Activated CD4-positive, CD25-positive, alpha-beta regulatory T cell treated with anti-CD3 and anti-CD28 coated beads, Interleukin-2, amount 50 U/mL, for 24 hours (primary cell): ENCODE measurements around the gene SSPN.
A peak's percentile ranks its signal among the peaks of the same experiment; 100 is the strongest.

Experiments
- ATAC-seq, 2 donors: fragments of 150-1000 bp; cut with Tn5 transposase; one replicate each; pipeline ENCODE4 v1.10.0; 2021; ENCODE audit warnings: mild to moderate bottlenecking in 1 of 2, moderate library complexity in 1 of 2

SSPN gene

DNA sequence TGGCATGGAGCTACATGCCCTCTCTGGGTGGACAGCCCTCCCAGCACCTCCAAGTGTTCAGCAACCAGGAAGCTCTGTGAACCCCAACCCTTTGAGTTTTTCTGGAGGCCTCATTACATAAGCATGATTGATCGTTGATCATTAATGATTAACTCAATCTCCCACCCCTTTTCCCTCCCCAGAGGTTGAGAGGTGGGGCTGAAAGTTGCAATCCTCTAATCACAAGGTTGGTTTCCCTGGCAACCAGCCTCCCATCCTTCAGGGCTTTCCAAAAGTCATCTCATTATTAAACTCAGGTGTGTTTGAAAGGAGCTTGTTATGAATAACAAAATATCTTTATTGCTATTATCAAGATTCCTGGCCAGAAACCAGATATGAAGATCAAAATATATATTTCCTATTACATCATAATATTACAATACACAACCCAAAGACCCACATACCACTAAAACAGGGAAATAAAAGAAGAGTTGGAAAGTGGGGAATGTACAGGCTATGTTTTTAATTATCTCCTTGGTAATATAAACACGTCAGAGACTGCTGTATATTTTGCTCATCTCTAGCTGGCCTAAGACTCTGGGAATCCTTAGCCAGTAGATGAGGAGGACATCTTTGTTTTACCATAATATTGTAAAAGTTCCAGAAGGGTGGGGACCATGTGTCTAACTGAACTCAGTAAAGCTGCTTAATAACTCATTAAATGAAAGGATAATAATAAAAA lies 73.6 kb downstream of the SSPN start:
- ATAC-seq = no peak

DNA sequence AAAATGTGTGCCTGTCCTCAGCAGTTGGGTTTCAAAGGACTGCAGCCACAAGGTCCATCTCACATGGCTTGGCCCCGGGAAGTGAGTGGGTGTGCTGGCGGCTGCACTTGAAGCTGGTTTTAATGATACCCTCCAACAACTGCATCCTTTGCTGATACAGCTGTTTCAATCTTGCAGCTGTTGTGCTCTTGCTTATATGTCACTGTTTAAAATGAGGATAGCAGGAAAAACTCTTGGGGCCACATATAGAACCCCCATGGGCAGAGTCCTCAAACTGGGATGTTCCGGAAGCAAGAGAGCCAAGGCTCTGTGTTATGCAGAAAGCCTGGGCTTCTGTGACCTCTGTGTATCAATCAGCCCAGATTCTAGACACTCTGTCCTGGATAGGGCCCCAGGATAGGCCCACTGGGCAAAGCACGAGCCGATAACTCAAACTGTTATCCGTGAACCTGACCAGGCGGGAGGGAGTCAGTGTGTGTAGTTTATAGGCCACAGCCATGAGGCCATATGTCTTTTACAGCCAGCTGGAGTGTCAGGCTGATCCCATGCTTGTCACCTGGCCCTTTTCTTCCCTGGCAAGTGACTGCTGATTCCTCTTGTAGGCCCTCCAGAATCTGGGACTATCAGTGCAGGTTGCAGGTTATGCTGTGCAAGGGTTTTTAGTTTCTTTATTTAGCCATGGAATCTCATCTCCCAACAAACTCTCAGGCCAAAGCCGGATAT lies 74.3 kb downstream of the SSPN start:
- ATAC-seq = no peak

DNA sequence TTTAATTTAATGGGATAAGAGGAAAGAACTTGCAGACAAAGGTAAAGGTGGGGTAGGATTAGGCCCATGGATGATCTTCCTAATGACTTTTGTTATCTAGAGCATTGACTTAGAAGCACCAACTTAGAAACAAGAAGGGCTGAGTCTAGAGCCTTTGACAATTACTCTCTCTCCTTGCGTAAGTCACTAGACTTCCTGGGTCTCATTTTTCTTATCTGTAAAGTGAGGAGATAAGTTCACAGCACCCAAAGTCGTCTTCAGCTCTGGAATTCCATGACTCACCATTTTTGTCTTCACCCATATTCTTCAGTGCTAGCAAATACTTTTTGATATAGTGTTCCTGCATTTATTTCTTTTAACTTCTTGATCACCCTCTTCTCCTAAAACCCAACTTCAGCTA lies 75.7 kb downstream of the SSPN start:
- ATAC-seq = no peak

DNA sequence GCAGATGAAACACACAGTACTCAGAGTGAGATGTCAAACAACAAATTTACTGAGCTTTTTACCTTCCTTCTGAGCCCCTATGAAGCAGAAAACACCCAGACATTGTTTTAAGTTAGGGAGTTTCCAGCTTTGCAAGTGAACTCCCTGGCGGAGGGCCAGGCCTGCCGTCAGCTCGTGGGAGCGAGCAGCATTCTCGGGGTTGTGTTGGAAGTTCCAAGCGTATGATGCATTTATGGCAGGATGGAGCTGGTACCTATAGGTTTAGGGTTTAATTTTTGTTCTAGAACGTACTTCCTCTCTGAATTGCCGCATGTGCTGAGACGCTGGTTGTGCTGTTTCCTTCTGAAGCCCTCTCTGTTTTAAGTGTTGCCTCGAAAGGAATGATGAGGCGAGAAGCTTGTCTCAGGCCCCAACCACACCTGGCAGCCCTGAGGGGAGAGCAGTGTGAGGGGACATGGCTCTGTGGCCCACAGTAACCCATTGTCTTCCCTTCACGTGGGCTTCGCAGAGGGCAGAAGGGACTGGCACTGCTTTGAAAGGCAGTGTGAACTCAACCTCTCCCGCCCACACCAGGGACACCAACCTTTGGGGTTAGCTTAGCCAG lies 76.6 kb downstream of the SSPN start:
- no peak for ATAC-seq

GRCh38 chr12:26272851-26273250 lies 77.5 kb downstream of the SSPN start:
- no peak for ATAC-seq

- no peak for ATAC-seq
Observed at GRCh38 chr12:26273811-26274210, 78.4 kb downstream of the SSPN start.

DNA sequence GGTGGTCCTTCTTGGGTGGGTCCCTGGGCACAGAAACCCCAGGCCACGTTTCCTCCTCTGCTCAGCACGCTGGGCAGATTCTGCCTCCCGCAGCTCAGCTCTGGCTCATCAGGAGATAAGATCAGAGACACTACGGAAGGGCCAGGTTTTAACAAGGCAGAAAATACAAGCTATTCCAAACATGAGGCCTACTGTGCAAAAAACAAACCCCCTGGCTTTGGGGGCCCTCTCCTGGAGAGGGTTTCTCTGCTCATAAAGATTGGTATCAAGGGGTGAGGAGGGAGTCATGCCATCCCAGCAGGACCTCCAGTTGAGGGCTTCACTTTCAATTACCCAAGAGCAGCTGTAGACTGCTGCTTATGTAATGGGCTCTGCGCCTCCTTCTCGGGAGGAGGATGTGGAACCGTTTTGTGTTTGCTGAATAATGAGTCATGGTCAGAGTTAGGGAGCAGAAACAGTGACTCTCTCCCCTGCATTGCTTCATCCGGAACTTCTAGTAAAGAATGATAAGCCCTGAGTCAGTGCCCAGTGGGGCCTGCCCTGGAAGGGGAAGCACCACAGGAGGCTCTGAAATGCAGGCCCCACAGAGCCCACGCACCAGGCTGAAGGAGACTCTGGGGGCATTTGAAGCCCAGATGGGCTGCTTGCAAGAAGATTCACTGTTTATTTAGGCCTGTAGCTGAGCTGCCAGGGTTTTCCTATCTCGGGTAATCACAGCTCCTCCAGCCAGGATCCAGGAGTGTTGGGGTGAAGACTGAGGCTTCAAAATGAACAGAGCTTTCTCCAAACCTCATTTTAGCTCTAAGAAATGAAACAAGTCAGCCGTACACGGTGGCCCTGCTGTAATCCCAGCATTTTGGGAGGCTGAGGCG lies 79.3 kb downstream of the SSPN start:
- peak; percentile 98 to 99 for ATAC-seq

DNA sequence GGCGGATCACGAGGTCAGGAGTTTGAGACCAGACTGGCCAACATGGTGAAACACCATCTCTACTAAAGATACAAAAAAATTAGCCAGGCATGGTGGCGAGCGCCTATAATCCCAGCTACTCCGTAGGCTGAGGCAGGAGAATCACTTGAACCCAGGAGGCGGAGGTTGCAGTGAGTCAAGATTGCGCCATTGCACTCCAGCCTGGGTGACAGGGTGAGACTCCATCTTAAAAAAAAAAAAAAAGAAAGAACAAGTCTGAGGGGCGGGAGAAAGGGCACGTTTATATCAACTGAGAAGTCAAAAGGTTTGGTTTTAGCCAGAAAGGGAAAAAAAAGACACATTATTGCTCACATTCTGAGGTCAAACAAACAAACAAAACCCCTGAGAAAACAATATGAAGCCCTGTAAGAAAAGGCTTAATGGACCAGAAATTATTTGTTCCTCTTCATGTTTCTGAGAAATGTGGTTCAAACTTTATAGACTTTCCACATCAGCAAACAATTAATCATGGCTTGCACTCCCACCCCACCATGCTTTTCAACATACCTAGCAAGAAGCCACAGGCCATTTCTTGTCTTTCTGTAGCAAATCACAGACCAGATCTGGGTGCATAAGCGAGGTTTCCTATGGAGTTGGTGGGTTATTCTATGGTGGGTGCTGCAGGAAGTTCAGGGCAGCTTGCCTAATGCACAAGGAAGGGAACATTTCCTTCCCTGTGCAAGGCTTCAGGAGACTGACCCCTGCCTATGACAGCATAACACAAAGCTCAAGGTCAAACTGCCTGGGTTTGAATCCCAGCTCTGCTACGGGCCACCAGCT lies 80.1 kb downstream of the SSPN start:
- ATAC-seq = no peak

DNA sequence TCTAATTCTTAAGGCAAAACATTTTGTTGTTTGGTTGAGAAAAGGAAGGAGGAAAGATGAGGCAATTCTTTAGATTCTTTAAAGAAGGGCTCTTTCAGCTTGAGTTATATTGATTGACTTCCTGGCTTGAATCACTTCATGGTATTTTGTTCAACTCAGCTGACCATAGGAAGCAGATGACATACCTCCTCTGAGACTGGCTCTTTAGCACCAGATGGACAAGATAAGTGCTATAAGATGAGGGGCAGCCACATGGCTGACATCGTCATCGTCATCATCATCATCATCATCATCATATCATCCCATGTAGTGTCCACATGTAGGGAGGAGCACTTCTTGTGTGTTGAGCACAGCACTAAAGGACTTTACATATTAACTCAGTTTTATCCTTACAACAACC lies 81.3 kb downstream of the SSPN start:
- no peak for ATAC-seq

- no peak for ATAC-seq
Observed at GRCh38 chr12:26277506-26278246, 82.3 kb downstream of the SSPN start.

- ATAC-seq = no peak
Observed at GRCh38 chr12:26278266-26278665, 82.9 kb downstream of the SSPN start.

GRCh38 chr12:26278666-26279065 lies 83.3 kb downstream of the SSPN start:
- no peak for ATAC-seq

GRCh38 chr12:26279091-26279490 lies 83.7 kb downstream of the SSPN start:
- no peak for ATAC-seq

- ATAC-seq = no peak
Observed at GRCh38 chr12:26279908-26280307, 84.5 kb downstream of the SSPN start.

GRCh38 chr12:26280869-26281268 lies 85.5 kb downstream of the SSPN start:
- no peak for ATAC-seq

GRCh38 chr12:26281320-26281719 lies 85.9 kb downstream of the SSPN start:
- ATAC-seq = no peak

DNA sequence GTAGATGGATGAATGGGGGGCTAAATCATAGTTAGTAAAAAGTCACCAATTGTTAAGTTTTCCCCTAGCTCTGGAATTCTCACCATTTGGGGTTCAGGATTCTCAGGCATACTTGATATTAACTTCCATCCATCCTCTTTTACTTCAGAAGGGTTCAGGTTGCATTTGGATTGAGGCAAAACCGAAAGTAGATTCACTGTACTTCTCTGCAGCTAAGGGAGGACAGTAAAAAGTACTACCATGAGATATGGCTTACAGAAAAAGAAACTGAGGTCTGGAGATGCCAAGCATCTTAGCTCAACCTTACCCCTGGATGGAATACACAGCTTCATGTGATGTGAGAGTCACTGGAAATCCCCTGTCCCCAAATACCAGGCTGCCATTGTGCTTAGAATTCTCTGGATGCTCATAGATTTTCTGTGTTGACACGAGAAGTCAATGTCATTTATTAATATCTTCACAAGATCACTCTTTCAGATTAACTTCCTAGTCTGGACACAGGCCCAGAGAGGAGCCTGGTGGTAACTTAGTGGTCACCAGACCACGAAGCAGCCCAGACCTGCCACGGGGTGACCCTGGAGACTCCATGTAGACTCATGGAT lies 87.1 kb downstream of the SSPN start:
- no peak for ATAC-seq

- ATAC-seq = no peak
Observed at GRCh38 chr12:26283046-26283445, 87.7 kb downstream of the SSPN start.

DNA sequence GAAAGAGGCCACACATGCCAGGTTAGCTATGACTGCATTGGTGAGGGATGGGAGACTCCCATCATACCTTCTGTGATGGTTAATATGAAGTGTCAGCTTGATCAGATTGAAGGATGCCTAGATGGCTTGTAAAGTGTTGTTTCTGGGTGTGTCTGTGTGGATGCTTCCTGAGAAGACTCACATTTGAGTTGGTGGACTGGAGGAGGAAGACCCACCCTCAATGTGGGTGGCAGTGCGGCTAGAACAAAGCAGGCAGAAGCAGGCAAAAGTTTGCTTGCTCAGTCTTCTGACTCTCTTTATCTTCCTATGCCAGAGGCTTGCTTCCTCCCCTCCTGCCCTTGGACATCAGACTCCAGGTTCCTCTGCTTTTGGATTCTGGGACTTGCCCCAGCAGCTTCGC lies 88.2 kb downstream of the SSPN start:
- ATAC-seq = peak in 1 of 2 donors; percentile 25

DNA sequence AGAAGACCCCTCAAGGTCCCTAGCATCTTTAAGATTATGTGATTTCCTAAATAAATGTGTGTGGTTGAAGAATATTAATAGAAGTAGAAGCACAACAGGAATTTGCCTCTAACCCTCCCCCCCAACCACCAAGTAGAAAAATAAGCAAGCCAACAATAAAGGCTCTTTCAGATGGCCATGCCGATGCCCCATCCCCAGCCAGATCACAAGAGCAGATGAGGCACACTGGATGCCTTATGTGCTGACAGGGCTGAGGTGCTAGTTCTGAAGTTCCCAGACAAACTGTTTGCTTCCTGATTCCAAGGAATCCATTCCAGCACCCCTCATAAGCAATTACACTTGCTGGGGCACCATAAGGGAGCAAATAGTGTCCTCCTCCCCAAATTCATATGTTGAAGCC lies 90.0 kb downstream of the SSPN start:
- no peak for ATAC-seq

DNA sequence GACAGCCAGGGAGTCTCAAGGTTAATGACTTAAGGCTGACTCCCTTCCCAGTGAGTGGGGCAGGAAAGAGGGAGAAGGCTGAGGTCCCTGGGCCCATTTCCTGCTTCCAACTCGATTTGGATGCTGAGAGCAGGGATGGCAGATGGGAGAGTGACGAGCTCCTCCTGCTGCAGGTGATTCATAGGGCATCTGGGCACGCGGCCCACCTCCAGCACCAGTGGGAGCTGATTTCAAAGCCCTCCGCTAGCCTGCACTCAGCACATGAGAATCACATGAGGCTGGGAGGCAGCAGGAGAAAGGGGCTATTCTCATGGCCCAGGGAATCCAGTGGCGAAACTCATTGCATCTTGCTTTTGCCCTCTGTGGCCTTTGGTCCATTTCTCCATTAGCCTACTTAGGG lies 90.8 kb downstream of the SSPN start:
- ATAC-seq = no peak
